DLD1 (cell line): Measurements from ENCODE around the gene IRF6.

Experiments
- in situ Hi-C: cut with HindIII; loops from 2 replicates; pipeline ENCODE4 v1.10.0; 2017; ENCODE audit warnings: low sequenced_read_pairs

Gene IRF6

DNA sequence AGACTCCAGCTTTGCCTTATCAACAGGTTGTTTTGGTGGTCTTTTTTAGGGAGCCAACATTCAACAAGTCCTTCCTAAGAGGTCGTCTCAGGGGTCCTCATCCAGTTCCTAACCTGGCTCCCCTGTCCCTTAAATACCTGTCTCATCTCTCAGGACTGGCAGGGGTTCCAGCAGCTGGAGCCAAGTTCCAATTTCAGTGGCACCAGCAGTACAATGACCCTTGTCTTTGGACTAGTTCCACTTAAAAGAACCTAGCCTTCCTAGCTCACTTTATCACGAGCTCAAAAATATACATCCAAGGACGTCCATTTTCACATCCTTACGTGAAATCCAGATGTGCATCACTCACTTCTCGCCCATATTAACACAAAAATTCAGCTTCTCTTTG, 68.8 kb downstream of the IRF6 start:
- in situ Hi-C loops, result no loop called here

DNA sequence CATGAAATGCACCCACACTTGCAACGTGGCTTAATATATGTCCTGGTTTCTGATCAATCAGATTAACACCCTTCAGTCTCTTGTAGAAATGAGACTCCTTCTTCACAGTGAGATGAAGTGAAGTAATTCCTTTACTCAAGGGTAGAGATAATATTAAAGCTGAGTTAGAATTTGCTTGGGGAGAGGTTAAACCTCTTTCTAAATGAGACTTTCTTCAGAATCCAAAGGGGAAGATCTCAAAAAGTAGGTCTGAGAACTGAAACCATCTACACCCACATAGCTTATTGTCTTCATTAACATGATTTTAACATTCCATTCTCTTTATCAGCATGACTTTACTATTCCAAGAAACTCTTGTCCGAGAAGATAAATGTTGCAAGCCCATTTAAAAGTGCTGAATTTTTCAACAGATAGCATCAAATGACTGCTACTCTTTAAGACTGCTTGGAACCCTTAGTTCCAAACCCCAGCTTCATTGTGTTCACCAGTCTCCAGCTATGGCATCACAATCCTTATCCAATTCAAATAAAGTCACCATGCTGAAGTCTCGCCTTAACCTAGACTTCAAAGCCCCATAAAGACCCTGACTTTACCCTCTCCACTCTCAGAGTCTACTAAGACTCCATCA, 69.3 kb downstream of the IRF6 start:
- in situ Hi-C loops, result no loop called here
